HG03108 (cell line): ENCODE results near the gene SRSF12.
"Not testable (repeated sequence)": the region's sequence is repeated elsewhere in the genome, so short reads cannot be mapped to it uniquely, and the experiment has no call there.

Experiments
- ATAC-seq: cut with Tn5 transposase; IDR thresholded peaks from one replicate; pipeline ENCODE4 v1.9.1; 2021; ENCODE audit warnings: moderate library complexity; ENCODE audit not compliant: unreplicated experiment

The SRSF12 gene

GRCh38 chr6:89131599-89131998 lies 13.7 kb upstream of the SRSF12 start:
- no peak for ATAC-seq

DNA sequence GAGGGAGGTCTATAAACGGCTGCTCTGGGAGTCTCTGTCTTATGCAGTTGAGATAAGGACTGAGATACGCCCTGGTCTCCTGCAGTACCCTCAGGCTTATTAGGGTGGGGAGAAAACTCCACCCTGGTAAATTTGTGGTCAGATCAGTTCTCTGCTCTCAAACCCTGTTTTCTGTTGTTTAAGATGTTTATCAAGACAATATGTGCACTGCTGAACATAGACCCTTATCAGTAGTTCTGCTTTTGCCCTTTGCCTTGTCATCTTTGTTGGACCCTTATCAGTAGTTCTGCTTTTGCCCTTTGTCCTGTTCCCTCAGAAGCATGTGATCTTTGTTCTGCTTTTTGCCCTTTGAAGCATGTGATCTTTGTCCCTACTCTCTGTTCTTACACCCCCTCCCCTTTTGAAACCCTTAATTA lies 10.4 kb upstream of the SRSF12 start:
- ATAC-seq, result not testable (repeated sequence)

DNA sequence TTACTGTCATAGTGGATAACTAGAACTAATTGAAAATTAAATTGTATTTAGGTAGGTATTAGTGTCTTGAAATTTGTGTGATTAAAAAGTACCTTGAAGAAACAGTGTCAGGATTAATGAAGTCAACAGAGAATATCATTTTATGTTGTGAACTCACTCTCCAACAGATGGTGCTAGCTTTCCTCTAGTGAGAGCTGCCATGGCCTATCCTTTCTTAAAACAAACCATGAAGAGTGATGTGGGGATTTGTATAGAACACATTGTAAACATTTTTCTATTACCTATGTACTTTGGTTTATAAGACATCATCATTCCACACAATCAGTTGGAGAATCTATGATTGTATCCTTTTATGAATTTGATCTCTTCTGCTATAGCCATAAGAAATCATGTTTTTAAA lies 4.8 kb upstream of the SRSF12 start:
- peak; percentile 49 for ATAC-seq

GRCh38 chr6:89121934-89122333 lies 4.1 kb upstream of the SRSF12 start:
- no peak for ATAC-seq

DNA sequence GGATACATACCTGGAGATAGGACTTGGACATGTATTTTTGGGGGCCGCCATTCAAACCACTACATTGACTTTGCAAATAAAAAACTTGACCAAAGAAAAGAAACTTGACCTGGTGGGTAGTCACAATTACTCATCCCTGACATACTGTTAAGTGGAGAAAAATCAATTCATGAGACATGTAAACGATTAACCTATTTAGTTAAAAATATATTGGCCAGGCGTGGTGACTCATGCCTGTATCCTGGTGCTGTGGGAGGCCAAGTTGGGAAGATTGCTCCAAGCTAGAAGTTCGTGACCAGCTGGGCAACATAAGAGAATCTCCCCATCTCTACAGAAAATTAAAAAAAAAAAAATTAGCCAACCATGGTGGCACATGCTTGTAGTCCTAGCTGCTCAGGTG lies 2.5 kb upstream of the SRSF12 start:
- no peak for ATAC-seq

DNA sequence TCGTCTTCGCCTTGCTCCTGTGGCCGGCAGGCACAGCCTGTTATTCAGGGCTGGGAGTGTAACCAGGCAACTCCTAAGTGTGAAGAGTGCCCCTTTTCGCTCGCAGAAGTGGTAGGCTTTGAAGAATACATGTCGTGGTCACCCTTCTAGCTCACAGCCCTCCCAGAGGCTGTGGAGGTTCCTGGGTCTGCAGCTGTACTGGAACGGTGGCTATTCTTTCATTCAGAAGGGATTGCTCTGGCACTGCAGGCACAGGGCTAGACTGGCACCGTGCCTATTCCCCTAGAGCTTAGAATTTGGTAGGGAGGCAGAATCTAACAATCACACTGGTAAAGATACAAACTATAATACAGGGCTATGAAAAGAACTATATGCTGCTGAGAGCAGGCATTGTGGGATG lies 1.1 kb upstream of the SRSF12 start:
- no peak for ATAC-seq

GRCh38 chr6:89116702-89117101 lies 1.2 kb downstream of the SRSF12 start:
- ATAC-seq, result no peak

DNA sequence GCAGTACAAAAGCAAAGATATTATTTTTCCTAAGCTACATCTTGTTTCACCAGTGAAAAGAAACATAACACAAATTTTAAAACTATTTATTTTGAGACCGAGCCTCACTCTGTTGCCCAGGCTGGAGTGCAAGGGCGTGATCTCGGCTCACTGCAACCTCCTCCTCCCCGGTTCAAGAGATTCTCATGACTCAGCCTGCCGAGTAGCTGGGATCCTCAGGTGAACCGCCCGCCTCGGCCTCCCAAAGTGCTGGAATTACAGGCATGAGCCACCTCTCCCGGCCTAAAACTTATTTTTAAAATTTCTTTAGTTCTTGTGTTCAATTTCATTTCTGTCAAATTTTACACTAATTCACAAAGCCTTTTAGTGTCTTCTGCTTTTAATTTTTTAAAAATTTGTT lies 5.9 kb downstream of the SRSF12 start:
- no peak for ATAC-seq

GRCh38 chr6:89110284-89110683 lies 7.6 kb downstream of the SRSF12 start:
- ATAC-seq, result no peak

DNA sequence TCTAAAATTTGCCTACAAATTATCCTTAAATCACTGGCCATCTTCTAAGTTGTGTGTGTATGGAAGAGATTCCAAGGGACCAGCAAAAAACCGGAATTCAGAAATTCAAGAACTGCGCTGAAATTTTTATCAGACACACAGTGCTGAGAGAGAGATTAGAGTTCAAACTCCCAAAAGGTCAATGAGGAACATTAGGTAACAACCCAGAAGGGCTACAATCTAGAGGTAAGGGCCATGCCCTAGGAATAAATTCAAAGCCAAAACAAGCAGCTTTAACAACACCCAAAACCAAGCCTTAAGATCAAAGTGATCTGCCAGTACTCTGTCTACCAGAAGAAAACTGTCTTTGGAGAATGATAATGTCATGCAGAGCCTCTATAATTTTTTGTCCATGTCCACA lies 17.8 kb downstream of the SRSF12 start:
- ATAC-seq, result no peak

GRCh38 chr6:89098461-89098860 lies 19.4 kb downstream of the SRSF12 start:
- ATAC-seq, result no peak

DNA sequence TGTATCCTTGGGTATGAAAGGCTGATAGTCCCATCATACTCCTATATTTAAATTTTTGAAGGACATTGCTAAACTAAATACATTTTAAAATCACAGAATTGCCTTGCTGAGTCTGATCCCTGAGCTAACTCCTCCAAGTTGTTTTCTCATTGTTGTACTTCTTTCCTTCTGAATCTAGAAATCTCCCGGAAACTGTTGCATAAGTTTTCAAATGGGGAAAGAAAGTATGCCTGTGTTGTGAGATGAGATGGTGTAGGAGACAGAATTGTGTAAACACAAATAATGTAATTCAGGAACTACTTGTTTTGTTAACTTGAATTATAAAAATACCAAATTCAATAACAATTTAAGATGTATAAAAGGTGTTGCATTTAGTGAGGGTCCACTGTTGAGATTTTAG lies 30.0 kb downstream of the SRSF12 start:
- no peak for ATAC-seq

DNA sequence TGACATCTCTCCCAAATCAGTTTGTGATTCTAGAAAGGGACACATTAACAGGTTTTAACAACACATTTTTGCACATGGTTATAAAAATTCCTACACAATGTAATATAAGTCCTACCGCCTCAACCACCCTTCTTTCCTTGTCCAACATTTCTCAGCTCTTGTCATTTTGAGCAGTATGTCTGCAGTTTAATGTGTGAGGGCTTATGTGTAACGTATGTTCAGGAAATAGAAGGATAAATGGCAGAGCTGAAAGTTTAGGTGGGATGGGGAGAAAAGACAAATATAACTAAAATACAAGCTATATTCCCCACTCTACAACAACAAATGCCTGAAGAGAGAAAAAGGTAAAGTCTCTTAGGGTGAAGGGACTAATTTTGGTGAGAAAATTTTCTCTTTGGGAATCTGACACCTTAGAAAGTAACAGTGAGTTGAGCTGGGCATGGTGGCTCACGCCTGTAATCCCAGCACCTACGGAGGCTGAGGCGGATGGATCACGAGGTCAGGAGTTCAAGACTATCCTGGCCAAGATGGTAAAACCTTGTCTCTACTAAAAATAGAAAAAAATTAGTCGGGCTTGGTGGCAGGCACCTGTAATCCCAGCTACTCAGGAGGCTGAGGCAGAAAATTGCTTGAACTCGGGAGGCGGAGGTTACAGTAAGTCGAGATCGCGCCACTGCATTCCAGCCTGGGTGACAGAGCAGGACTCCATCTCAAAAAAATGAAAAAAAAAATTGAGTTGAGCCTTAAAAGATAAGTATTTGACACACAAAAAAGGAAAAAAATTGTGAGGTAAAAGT lies 32.3 kb downstream of the SRSF12 start:
- ATAC-seq, result no peak

- ATAC-seq, result no peak
Measured at GRCh38 chr6:89084954-89085353, 32.9 kb downstream of the SRSF12 start.

DNA sequence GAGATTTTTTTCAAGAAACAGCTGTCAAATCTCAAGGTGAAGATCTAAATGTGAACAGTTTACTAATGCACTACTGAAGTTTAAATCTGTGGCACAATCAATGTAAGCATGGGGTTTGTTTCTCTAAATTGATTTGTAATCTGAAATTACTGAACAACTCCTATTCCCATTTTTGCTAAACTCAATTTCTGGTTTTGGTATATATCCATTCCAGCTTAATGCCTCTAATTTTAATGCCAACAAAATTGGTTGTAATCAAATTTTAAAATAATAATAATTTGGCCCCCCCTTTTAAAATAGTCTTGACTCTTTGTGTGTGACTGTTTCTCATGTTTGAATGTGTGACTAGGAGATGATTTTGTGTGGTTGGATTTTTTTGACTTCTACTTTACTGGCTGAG lies 33.3 kb downstream of the SRSF12 start:
- no peak for ATAC-seq

- no peak for ATAC-seq
Measured at GRCh38 chr6:89082486-89082891, 35.4 kb downstream of the SRSF12 start.

DNA sequence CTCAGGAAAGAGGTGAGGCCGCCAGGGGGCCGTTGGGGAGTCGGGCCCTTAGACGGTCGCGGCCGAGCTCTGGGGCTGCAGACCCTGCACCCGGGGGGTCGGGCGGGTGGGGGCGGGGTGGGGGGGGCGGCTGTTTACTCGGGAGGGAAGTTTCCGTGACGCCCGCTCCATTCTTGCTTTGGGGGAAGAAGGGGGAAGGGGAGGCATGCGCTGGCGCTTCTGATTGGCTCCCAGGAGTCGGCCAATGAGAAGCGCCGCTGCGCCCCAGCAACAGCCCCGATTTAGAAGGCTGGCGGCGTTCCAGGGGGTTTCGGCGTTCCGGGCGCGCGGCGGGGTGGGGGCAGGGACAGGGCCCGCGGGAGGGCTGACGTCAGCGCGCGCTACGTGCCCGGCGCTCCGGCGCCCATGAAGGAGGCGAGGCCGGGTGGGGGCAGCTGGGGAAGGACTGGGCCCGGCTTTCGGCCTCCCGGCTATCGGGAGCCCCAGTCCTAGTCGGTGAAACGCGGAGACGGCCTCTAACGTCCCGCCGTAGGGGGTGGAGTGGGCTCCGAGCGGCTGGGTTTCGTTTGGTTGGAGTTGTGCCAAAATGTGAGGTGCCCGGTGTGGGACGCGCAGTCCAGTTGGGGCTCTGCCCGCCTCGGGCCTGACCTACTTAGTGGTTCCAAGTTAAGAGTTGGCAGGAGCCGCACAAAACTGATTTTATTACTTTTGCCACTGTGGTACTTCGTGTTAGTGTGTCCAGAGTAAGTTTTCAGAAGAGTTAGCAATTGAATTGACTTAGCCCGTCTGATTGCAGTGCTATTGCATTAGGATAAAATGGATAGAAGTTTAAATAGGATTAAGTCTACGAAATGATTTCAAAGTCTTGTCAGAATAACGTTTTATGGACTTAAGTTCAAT lies 36.2 kb downstream of the SRSF12 start:
- ATAC-seq, result peak; percentile 46

DNA sequence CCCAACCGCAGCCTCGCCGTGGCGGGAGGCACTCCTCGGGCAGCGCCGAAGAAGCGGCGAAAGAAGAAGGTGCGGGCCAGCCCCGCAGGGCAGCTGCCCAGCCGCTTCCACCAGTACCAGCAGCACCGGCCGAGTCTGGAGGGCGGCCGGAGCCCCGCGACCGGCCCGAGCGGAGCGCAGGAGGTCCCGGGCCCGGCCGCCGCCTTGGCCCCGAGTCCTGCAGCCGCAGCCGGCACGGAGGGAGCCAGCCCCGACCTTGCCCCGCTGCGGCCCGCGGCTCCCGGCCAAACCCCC lies 36.8 kb downstream of the SRSF12 start:
- ATAC-seq, result no peak

DNA sequence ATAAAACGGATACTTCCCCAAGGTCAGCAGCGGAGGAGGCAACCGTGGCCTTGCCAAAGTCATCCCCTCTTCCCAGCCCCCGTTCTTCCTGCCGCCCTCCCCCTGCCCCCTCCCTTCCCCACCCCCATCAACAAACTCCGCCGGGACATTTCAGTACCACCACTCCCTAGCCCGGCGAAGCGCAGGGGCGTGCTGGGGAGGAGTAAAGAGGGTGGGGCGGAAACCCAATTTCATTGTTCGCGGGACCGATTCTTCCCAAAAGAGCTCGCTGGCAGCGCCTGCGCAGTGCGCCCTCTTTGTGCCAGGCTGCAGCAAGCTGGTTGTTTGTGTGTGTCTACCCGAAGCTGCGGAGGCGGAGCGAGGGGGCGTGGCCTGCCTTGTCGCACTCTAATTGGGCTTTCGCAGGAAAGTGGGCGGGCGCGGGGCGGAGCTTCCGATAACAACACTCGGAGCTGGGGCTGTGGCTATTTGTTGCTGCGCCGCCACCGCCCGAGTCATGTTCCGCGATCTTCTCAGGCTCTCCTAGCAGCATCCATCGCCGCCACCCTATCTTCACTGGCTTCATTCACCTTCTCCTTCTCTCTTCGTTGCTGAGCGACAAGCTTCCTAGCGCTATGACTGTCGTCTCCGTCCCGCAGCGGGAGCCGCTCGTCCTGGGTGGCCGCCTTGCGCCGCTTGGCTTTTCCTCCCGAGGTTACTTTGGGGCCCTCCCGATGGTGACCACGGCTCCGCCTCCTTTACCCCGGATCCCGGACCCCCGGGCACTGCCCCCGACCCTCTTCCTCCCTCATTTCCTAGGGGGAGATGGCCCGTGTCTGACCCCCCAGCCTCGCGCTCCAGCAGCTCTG lies 37.4 kb downstream of the SRSF12 start, which contains the start of gene PNRC1:
PNRC1 (plus strand) TSS at position 471 of the 848 bp plus-strand sequence; CDS start at position 615, 144 bp downstream.
- peak; percentile 73 for ATAC-seq

- no peak for ATAC-seq
Measured at GRCh38 chr6:89079511-89080234, 38.2 kb downstream of the SRSF12 start.

DNA sequence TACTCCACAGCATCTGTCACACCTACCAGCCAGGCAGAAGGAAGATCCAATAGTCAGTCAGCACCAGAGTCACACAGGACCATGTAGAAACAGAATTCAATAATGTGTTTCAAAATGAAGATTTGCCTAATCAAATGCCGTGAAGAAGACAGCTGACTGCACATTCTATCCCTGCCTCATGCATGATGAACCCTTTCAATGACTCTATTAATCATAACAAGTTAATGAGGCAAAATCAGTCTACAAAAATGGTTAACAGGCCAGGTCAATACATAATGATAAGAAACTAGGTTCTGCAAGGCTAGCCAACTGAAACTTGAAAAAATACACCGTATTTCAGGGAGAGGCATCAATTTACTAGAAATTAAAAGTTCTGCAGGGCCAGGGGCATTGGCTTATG lies 44.0 kb downstream of the SRSF12 start:
- ATAC-seq, result no peak
